Gastroesophageal sphincter (tissue), 4 donors: ENCODE measurements around the gene MAPK8IP2. TPM values are rescaled to one million over a fixed set of nuclear protein-coding genes. Genes with fewer than 3 reads are reported as not detected.

Source experiments
- ATAC-seq: fragments of 150-250 bp; one replicate; pipeline ENCODE4 v1.9.1; 2016; ENCODE audit warnings: mild to moderate bottlenecking, moderate library complexity
- H3K27ac ChIP-seq, 4 donors: fragments of 200-600 bp; sonication (generic) in 3 of 4; 1 replicate in 3 of 4; 2 replicates in 1 of 4; pipeline ENCODE4 v1.5.1; 2016 to 2019
- H3K27me3 ChIP-seq: fragments of 200-600 bp; sonication (generic); one replicate; pipeline ENCODE4 v1.5.1; 2019
- H3K36me3 ChIP-seq, 2 donors: fragments of 200-600 bp; sonication (generic); one replicate each; pipeline ENCODE4 v1.5.1; 2019; ENCODE audit warnings: control low read depth in 1 of 2
- H3K4me1 ChIP-seq, 3 donors: fragments of 200-600 bp; sonication (generic); 1 replicate in 2 of 3; 2 replicates in 1 of 3; pipeline ENCODE4 v1.5.1; 2016 to 2019; ENCODE audit warnings: control low read depth in 2 of 3
- H3K4me3 ChIP-seq, 2 donors: fragments of 200-600 bp; sonication (generic); one replicate each; pipeline ENCODE4 v1.5.1; 2019; ENCODE audit warnings: mild to moderate bottlenecking in 1 of 2, moderate library complexity in 1 of 2
- H3K9me3 ChIP-seq, 3 donors: fragments of 200-600 bp; sonication (generic); one replicate each; pipeline ENCODE4 v1.5.1; 2017 to 2019; ENCODE audit warnings: control low read depth in 2 of 3
- EP300 ChIP-seq: sonication (generic); formaldehyde crosslinking; IDR thresholded peaks from one replicate; pipeline ENCODE4 v1.6.1; 2017; ENCODE audit warnings: antibody characterized with exemption, mild to moderate bottlenecking
- POLR2A ChIP-seq, 2 donors: fragments of 450-650 bp; IDR thresholded peaks; one replicate each; pipeline ENCODE4 v1.6.1; 2017; ENCODE audit warnings: antibody characterized with exemption in 2 of 2, mild to moderate bottlenecking in 2 of 2, moderate library complexity in 1 of 2
- POLR2AphosphoS5 ChIP-seq: sonication (generic); formaldehyde crosslinking; IDR thresholded peaks from one replicate; pipeline ENCODE4 v1.6.1; 2017; ENCODE audit warnings: antibody characterized with exemption
- WGBS, 2 donors: methylation state at CpG; one replicate each; pipeline ENCODE4 v1.1.5; 2018; ENCODE audit warnings: low coverage in 1 of 2; 5-methylcytosine and 5-hydroxymethylcytosine counted together
- total RNA-seq, 4 donors: library from RNA; depleted of rRNA; stranded (reverse); fragments of >200 nt; gene quantifications; one replicate each; pipeline ENCODE4 v1.1.0, GENCODE V29; 2016
- TF ChIP-seq, protein P1 (sequence below), 4 experiments: fragments of 200-600 bp in 2 of 4; fragments of 450-650 bp in 2 of 4; sonication (generic) in 1 of 4; IDR thresholded peaks; one replicate each; pipeline ENCODE4 v1.5.1; 2017 to 2019; ENCODE audit warnings: antibody characterized with exemption in 4 of 4, mild to moderate bottlenecking in 2 of 4, moderate library complexity in 2 of 4

MAPK8IP2 gene
- total RNA-seq, 4 donors from 2014 or later: 0.93 to 3.7 (median 2.3) TPM

DNA sequence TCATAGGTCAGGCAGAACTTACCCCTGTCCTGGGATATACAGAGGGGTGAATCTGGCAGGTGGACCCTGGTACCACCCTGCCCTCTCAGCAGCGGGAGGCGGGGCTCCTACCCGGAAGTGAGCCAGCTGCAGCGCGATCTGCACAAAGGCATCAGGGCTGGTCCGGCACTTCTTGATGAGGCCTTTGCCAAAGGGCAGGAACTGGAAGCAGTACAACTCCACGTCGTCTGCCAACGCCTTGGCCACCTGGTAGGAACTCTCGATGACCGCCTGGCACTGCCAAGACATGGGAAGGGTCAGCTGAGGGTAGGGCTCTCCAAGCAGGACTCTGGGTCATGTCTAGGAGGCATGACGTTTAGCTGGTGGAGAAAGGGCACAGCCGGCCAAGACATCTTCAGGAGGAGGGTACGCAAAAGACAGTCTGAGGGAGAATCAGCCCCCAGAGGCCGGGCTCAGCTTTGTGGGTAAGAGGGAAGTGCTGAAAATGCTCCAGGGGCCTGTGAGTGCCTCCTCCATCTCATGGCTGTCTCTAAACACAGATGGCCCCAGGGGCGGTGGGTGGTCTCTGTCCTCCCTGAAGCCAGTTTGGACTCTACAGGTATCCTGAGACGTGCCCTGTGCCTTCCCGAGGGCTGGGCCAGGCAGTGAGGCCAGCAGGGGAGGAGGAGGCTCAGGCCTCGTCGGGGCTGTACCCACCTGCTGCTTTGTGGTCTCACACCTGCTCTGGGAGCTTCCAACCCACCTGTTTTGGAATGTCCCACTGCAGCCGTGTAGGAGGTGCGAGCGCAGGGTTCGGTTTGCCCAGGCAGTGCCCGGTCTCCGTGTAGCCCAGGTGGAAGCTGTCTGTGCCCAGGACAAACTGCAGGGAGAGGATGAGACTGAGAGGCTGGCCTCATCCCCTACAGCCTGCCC, 29.1 kb upstream of the MAPK8IP2 start:
- WGBS, 2 donors: no CpG with 5 or more reads among the region's 26 CpGs
- no peak for ATAC-seq
- TF ChIP-seq EP300 (no peak), POLR2AphosphoS5 (no peak), POLR2A (IDR thresholded peaks at IDR 0.05) (no peak)
- H3K27ac ChIP-seq: no peak overlapping the region
- no peaks in the 10 kb centered on the region for H3K4me1 ChIP-seq
- peaks cover 0 to 79% of the 10 kb centered on the region in 2 donors for H3K36me3 ChIP-seq
- no peaks in the 10 kb centered on the region for H3K9me3 ChIP-seq
- H3K4me3 ChIP-seq: no peak overlapping the region
- no peaks in the 10 kb centered on the region for H3K27me3 ChIP-seq

DNA sequence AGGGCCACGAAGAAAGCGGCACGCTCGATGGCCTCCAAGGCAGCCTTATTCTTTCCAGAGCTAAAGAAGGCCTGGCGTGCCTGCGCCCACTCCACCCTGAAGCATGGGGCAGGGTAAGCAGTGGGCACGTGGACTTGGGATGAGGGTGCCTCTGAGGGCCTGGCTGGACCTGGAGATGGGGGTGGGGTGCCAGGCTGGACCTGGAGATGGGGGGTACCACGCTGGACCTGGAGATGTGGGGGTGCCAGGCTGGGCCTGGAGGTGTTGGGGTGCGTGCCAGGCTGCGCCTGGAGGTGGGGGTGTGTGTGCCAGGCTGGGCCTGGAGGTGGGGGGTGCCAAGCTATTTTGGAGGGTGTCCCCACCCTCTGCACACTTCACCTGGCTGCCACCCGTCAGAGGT, 27.6 kb upstream of the MAPK8IP2 start:
- peaks cover 0 to 72% of the 10 kb centered on the region in 2 donors for H3K36me3 ChIP-seq
- peaks cover 2% of the 10 kb centered on the region for H3K27me3 ChIP-seq
- H3K27ac ChIP-seq: no peak overlapping the region
- H3K9me3 ChIP-seq: no peaks in the 10 kb centered on the region
- H3K4me3 ChIP-seq: no peak overlapping the region
- ATAC-seq: no peak
- no peak for TF ChIP-seq POLR2A (IDR thresholded peaks at IDR 0.05)
- TF ChIP-seq POLR2AphosphoS5: no peak
- TF ChIP-seq, protein P1, sequence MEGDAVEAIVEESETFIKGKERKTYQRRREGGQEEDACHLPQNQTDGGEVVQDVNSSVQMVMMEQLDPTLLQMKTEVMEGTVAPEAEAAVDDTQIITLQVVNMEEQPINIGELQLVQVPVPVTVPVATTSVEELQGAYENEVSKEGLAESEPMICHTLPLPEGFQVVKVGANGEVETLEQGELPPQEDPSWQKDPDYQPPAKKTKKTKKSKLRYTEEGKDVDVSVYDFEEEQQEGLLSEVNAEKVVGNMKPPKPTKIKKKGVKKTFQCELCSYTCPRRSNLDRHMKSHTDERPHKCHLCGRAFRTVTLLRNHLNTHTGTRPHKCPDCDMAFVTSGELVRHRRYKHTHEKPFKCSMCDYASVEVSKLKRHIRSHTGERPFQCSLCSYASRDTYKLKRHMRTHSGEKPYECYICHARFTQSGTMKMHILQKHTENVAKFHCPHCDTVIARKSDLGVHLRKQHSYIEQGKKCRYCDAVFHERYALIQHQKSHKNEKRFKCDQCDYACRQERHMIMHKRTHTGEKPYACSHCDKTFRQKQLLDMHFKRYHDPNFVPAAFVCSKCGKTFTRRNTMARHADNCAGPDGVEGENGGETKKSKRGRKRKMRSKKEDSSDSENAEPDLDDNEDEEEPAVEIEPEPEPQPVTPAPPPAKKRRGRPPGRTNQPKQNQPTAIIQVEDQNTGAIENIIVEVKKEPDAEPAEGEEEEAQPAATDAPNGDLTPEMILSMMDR (IDR thresholded peaks at IDR 0.05): no peak
- no peak for TF ChIP-seq EP300
- H3K4me1 ChIP-seq: peaks cover 0 to 11% (median under 1%) of the 10 kb centered on the region in 3 donors
- WGBS, 2 donors: no CpG with 5 or more reads among the region's 11 CpGs

DNA sequence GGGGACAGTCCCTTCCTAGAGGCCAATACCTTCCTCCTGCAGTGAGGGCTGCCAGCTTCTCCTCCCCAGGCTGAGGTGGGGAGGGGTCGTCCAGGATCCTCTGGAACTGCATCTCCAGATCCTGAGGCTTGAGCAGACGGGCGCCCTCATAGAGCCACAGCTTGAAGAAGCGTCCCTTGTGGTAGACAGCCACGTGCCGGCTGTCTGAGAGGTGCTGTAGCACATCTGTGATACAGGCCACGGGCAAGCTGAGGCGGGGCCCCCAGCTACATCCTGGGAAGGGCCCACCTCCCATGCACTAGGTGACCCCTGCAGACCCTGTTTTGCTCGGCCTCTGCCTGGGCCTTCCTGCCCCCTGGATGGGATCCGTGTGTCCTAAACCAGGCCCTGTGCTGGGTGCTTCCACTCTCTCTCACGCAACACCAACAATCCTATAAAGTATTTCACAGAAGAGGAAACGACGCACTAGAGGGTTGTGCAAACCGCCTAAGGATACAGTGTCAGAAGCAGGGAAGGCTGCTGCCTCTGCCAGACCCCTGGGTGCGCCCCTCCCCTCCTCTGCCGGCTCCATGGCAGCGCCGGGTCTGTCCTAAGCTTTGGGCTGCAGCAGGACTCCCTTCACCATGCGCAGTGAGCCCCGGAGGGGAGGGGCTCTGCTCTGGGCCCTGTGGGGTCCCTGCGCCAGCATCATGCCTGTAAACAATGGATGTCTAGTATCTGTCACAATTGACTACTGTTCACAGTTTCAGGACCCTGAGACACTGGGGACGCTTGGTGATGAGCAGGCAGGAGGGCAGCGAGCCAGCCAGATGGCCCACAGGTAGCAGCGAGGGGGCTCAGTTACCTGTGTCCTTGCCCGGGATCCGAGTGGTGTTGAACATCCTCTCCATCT, 26.9 kb upstream of the MAPK8IP2 start:
- no peak for TF ChIP-seq POLR2AphosphoS5
- TF ChIP-seq, protein P1 (IDR thresholded peaks at IDR 0.05): no peak
- TF ChIP-seq EP300: no peak
- TF ChIP-seq POLR2A (IDR thresholded peaks at IDR 0.05): no peak
- no peaks in the 10 kb centered on the region for H3K9me3 ChIP-seq
- peaks cover 0 to 19% (median 8%) of the 10 kb centered on the region in 3 donors for H3K4me1 ChIP-seq
- H3K36me3 ChIP-seq: peaks cover 0 to 64% of the 10 kb centered on the region in 2 donors
- H3K27ac ChIP-seq: no peak overlapping the region
- no peak for ATAC-seq
- peaks cover 4% of the 10 kb centered on the region for H3K27me3 ChIP-seq
- 84% methylated on average over 6 of the region's 26 CpGs; no CpG with 5 or more reads in 1 of the 2 donors for WGBS, 2 donors
- no peak overlapping the region for H3K4me3 ChIP-seq

DNA sequence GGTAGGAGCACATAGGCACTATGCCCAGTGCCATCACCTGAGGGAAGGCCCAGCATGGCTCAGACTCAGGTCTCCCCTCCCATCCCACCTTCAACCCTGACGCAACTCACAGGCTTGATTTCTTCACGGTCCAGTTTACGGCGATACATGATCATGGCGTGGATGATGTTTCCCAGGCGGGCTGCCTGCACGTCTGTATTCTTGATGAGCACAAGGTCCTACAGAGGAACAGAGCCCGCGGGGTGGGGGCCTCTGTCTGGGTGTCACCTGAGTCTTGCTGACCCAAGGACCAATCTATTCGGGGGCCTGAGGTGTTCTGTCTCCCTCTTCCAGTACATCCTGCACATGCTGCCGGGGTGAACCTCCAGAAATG, 26.2 kb upstream of the MAPK8IP2 start:
- Histone ChIP-seq H3K27me3 (peaks cover 4% of the 10 kb centered on the region), H3K36me3 (peaks cover 0 to 58% of the 10 kb centered on the region in 2 donors), H3K4me1 (peaks cover 0 to 25% (median 14%) of the 10 kb centered on the region in 3 donors), H3K4me3 (no peak overlapping the region), H3K27ac (no peak overlapping the region), H3K9me3 (no peaks in the 10 kb centered on the region)
- WGBS, 2 donors: 96 to 100% methylated on average over 1 to 4 of the region's 11 CpGs
- TF ChIP-seq, protein P1 (IDR thresholded peaks at IDR 0.05): no peak
- no peak for TF ChIP-seq POLR2AphosphoS5
- TF ChIP-seq EP300: no peak
- no peak for TF ChIP-seq POLR2A (IDR thresholded peaks at IDR 0.05)
- no peak for ATAC-seq

DNA sequence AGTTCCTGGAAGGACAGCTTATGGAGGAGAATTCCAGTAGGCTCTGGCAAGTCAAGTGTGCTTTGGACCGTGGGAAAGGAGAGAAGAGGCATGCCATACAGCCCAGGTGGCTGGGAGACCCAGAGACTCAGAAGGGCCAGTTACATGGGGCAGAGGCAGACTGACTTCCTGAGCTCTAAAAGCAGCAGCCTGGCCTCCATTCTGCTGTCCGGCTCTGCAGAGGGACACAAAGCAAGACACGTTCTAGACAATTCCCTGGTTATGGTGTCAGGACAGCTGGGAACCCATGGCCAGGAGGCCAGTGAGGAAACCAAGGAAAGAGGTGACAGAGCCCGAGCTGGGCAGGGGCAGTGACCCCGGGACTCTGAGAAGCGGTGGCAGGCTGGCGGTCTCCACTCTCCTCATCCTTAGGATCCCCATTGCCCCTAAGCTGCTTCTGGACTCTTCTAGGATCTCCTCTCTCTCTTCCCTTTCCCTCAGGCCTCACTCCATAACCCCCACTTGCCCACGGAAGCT, 25.1 kb upstream of the MAPK8IP2 start:
- Histone ChIP-seq H3K36me3 (peaks cover 0 to 55% of the 10 kb centered on the region in 2 donors), H3K4me3 (no peak overlapping the region), H3K27ac (no peak overlapping the region), H3K9me3 (no peaks in the 10 kb centered on the region), H3K4me1 (peaks cover 0 to 29% (median 15%) of the 10 kb centered on the region in 3 donors), H3K27me3 (peaks cover 4% of the 10 kb centered on the region)
- TF ChIP-seq POLR2A (IDR thresholded peaks at IDR 0.05) (no peak), POLR2AphosphoS5 (no peak), EP300 (no peak)
- TF ChIP-seq, protein P1 (IDR thresholded peaks at IDR 0.05): no peak
- 62 to 83% methylated on average over 1 to 5 of the region's 8 CpGs for WGBS, 2 donors
- no peak for ATAC-seq
